A549 treated with GW870086 at 1 μM for 4 hours (cell line): ENCODE results near the gene NKD1. TPM values are rescaled to one million over a fixed set of nuclear protein-coding genes. Genes with fewer than 3 reads are reported as not detected.

Experiments used
- total RNA-seq: library from RNA; stranded (reverse); fragments of 200-300 nt; extraction: Qiagen RNA extraction; gene quantifications from 5 replicates; pipeline ENCODE4 v1.2.3, GENCODE V29; 2022; ENCODE audit warnings: low read depth

Gene NKD1, protein sequence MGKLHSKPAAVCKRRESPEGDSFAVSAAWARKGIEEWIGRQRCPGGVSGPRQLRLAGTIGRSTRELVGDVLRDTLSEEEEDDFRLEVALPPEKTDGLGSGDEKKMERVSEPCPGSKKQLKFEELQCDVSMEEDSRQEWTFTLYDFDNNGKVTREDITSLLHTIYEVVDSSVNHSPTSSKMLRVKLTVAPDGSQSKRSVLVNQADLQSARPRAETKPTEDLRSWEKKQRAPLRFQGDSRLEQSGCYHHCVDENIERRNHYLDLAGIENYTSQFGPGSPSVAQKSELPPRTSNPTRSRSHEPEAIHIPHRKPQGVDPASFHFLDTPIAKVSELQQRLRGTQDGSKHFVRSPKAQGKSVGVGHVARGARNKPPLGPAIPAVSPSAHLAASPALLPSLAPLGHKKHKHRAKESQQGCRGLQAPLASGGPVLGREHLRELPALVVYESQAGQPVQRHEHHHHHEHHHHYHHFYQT
- total RNA-seq = 0.11 to 0.48 TPM (median 0.36 TPM) in 5 replicates

DNA sequence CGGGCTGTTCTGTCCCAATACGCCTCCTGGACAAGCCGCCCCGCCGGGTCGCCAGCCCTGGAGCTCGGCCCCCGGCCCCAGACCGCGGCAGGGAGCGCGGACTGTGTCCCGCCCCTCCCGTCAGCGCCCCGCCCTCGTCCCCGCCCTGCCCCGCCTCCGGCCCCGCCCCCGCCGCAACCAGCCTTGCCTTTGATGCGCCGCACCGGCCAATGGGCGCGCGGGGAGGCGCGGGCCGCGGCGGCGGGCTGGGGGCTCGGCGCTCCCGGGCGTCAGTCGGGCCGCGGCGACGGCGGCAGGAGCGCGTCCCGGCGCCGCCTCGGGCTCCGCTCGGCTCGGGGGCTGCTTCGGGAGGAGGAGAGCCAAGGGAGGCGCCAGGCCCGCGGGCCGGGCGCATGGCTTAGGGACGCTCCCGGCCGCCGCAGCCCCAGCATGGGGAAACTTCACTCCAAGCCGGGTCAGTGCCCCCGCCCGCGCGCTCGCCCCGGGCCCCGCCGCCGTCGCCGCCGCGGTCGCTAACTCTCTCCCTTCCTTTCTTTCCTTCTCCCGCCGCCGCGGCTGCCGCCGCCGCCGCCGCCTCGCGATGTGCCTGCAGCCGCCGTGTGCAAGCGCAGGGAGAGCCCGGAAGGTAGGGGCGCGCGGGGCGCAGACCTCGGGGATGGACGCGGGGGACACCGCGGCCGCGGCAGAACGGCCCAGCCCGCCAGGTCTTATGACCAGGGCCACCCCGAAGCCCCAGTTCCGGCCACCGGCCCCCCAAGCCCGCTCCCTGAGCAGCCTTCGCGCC lies at the start of gene NKD1:
Gene NKD1 (plus strand): TSS at position 272 of the 784 bp plus-strand sequence. CDS start 158 bp downstream, at position 430.

DNA sequence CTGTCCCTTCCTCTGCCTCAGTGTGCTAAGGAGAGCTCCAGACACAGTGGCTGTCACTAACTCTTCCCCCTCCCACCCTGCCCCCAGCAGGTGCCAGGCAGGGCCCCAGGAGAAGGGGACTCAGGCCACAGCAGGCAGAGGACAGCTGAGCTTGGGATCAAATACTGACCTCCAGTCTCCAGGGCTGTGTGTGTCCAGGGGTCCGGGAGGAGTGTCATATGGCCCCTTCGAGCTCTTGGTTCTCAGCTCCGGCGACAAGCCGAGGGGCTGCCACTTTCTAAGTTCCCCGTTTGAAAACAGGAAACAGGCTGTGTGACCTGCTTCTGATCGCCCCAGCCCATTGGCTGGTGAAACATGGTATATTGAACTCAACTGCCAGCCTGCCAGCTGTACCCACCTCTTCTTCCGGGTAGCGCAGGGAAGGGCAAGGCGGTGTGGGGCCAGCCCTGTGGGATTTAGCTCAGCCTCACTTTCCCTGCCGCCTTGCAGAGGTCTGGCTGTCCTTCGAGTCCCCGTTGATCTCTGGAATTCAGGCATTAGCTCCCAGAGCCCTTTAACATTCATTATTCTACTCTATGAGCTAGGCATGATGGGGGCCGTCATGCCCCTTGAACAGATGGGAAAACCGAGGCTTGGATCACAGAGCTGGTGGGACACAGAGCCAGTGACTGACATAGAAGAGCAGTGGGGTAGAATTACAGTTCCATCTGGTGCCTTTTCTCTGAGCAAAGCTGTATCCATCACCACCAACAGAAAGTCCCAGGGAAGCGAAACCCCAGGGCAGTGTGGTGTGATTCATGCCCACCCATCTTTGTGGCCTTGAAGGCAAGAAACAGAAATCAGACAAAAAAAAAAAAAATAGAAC lies 133.1 kb downstream of the NKD1 start, which contains the start of gene SNX20:
Gene SNX20 (minus strand): TSS at position 292 of the 865 bp plus-strand sequence. CDS start 3,786 bp downstream, outside the sequence.

DNA sequence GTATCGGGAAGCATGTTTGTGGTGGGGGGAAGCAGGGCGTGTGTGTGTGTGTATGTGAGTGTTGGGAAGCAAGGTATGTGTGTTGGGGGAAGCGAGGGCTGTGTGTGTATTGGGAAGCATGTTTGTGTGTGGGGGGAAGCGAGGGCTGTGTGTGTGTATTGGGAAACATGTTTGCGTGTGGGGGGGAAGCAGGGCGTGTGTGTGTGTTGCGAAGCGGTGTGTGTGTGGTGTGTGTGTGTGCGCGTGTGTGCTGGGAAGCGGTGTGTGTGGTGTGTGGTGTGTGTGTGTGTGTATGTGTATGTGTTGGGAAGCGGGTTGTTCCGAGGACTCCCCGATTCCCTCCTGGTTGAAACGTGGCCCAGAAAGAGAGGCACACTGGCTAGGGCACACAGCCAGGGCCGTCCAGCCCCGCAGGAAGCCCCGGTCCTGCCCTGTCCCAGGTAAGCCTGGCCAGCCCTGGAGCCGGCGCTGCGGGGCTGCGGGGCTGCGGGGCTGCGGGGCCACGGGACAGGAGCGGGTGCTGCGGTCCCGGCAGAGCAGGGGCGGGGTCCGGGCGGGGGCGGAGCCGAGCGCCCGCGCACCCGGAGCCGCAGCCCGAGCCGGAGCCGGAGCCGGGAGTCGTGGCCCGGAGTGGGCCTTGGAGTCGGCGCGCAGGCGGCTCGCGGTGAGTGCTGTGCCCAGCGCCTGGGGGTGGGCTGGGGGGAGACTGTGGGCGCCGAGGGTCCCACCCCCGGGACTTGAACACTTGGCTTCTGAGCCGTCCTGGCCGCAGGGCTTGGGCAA lies 145.0 kb downstream of the NKD1 start, which contains the start of gene NOD2:
Gene NOD2 (plus strand): TSS at position 608 of the 783 bp plus-strand sequence. CDS start 5,890 bp downstream, outside the sequence.

Other genes starting within 250 kb of the NKD1 start
- gene BRD7, start 179.4 kb upstream of the NKD1 start, total RNA-seq = 53.0 to 64.5 TPM (median 54.9 TPM) in 5 replicates
- not detected in 5 replicates for gene SNX20, start 132.9 kb downstream of the NKD1 start, total RNA-seq
- gene NOD2, start 145.2 kb downstream of the NKD1 start, total RNA-seq = 0.05 TPM in 1 of 5 replicates, not detected in the others
- 11.3 to 15.5 TPM (median 12.7 TPM) in 5 replicates for gene CYLD, start 193.7 kb downstream of the NKD1 start, total RNA-seq